ENCODE results near the gene RAB33B.

RAB33B gene

DNA sequence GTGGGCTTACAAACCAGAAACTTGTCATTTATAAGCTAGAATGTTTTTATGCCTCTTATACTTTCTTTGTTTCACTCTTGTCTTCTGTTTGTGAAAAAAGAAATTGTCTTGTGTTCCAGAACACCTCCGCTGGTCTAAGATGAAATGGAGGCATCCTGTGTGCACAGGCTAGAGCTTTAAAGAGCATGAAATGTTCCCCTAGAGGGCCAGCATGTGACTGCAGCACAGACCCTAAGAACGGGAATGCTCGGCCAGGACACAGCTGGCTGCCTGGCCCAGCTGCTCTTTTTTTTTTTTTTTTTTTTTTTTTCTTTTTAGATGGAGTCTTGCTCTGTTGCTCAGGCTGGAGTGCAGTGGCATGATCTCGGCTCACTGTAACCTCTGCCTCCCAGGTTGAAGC is 68.5 kb downstream of the RAB33B start:
- TF ChIP-seq, protein P1, sequence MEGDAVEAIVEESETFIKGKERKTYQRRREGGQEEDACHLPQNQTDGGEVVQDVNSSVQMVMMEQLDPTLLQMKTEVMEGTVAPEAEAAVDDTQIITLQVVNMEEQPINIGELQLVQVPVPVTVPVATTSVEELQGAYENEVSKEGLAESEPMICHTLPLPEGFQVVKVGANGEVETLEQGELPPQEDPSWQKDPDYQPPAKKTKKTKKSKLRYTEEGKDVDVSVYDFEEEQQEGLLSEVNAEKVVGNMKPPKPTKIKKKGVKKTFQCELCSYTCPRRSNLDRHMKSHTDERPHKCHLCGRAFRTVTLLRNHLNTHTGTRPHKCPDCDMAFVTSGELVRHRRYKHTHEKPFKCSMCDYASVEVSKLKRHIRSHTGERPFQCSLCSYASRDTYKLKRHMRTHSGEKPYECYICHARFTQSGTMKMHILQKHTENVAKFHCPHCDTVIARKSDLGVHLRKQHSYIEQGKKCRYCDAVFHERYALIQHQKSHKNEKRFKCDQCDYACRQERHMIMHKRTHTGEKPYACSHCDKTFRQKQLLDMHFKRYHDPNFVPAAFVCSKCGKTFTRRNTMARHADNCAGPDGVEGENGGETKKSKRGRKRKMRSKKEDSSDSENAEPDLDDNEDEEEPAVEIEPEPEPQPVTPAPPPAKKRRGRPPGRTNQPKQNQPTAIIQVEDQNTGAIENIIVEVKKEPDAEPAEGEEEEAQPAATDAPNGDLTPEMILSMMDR (IDR thresholded peaks at IDR 0.05): no peak

DNA sequence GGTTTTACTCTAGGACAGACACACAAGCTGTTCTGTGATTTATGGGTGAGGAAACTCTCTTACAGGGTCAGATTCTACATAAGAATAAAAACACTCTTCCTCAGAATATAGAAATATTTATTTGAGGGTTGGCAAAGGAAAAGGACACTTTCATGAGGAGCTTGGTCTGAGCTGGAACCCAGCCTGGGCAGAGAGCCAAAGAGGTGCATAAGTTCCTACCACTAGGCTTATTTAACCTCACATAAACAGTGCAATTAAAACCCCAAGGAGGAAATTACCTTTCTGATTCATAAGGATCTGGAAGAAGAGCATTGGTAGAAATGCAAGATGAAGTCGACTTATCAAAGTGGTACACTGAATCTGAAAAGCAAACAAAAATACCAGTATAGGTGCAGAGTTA is 69.2 kb downstream of the RAB33B start:
- TF ChIP-seq, protein P1 (IDR thresholded peaks at IDR 0.05): no peak

DNA sequence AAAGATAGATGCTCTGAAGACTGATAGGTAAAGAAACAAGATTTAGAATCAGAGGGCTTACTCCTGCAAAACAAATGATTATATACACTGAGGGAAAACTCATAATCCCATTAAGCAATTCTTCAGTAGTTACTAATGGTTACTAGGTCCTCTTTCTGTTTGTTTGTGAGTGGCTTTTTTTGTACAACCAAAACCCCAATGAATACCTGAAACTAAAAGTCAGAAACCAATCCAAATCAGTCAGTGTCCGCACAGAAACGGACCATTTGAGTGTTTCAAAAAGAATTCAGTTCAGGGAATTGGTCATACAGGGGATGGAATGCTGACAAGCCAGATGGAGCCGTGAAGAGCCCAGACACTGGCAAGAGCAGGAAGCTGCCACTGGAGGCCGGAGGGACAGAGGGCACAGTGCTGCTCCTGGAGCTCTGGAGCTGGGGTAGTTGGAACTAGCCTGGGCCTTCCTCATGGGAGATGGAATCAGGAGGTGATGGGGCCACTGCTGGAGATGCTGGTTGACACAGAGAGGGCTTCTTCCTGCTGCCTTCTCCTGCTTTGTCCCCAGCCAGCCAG is 70.2 kb downstream of the RAB33B start:
- TF ChIP-seq, protein P1 (IDR thresholded peaks at IDR 0.05): no peak

DNA sequence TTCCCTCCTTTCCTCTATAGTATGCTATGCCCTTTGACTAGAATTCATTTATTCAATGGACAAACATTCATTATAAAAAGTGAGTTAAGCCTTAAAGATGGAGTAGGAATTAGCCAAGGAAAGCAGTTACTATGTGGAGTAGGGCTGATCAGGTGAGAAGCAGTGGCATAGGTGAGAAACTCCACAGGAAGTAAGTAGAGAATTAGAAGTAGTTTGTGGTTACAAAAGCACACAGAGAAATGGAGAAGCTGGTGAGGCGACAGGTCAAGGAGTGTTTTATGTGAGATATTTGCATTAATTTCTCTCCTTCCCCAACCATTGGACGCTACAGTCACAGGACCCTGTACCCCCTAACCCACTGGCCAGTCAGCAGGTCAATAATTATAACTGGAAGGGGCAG is 71.5 kb downstream of the RAB33B start:
- TF ChIP-seq, protein P1 (IDR thresholded peaks at IDR 0.05): no peak

Data from LNCAP (cell line).